NCI-H1436 (cell line): ENCODE results near the gene PEDS1.
A peak's percentile ranks its signal among the peaks of the same experiment; 100 is the strongest.
"Not testable (repeated sequence)": the region's sequence is repeated elsewhere in the genome, so short reads cannot be mapped to it uniquely, and the experiment has no call there.

ENCODE experiments used
- DNase-seq: peaks from one replicate; lab custom pipeline; 2025; lab: John Stamatoyannopoulos, UW

Gene PEDS1

DNA sequence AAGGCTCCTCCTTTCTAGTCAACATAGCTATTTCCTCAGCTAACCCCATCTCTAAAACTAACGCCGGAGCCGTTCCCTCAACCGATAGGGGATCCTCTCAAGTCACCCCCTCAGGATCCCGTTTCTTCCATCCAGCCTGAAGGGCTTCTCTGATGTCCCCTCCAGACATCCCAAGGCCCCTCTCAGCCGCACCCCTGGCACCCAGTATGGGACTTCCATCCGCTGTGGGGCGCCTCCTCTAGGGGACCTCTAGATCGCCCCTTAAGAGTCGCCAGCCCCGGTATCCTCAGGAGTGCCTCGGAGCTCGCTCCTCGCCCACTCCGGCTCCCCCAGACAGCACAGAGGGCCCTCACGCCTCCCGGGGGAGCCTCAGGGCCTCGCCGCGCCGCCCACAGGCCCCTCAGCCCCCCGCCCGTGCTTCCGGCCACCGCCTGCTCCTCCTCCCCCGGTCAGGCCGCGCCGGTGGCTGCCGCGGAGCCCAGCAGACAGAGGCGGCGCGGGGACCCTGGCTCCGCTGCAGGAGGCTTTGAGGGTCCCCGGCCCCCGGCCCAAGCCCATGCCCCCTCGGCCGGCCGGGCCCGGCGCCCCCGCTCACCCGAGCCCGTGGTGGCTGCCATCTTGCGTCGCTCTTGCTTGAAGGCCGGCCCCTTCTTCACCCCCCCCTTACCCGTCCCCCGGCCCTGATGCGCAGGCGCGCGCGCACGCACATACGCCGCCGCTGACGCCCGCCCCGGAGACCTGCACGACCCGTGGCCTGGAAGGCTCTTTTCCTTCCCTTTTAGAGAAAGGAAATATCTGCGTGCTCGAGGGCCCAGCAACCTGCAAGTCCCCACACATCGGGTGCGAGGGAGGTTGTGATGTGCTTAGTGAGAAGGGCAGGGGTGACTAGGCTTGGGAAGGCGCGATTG, 40.8 kb downstream of the PEDS1 start, which contains the start of gene UBE2V1:
Gene UBE2V1 (minus strand): TSS at position 639 of the 908 bp plus-strand sequence. CDS start 22 bp downstream, at position 617.
- peak; percentile 79 for DNase-seq

DNA sequence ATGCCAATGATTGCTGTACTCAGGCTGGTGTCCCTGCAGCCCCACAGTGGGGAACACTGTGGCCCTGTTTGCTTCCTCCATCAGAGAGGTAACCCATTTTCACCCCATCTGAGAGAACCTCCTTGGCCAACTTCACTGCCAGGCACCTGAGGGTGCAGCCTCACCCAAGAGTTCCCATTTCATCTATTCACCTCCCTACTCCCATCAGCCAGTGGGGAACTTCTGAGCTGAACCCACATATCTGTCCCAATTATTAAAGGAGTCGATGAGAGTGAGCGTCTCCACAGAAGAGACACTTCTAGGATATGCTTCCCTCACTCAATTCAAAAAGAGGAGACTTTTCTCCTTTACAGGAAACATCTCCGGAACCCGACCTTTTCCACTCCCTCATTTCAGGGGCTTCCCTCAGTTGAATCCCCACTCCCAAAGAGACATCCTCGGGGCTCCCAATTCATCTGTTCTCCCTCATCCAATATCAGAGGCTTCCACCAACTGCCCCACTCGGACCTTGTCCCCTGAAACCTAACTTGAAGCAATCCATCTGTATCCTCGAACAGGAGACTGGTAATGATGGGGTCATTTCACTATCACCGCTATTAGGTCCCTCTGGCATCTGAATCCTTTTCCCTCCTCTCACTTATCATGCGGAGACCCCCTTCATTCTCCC, 41.6 kb downstream of the PEDS1 start:
- DNase-seq: no peak

GRCh38 chr20:50111120-50111828, 42.2 kb downstream of the PEDS1 start:
- DNase-seq: no peak

DNA sequence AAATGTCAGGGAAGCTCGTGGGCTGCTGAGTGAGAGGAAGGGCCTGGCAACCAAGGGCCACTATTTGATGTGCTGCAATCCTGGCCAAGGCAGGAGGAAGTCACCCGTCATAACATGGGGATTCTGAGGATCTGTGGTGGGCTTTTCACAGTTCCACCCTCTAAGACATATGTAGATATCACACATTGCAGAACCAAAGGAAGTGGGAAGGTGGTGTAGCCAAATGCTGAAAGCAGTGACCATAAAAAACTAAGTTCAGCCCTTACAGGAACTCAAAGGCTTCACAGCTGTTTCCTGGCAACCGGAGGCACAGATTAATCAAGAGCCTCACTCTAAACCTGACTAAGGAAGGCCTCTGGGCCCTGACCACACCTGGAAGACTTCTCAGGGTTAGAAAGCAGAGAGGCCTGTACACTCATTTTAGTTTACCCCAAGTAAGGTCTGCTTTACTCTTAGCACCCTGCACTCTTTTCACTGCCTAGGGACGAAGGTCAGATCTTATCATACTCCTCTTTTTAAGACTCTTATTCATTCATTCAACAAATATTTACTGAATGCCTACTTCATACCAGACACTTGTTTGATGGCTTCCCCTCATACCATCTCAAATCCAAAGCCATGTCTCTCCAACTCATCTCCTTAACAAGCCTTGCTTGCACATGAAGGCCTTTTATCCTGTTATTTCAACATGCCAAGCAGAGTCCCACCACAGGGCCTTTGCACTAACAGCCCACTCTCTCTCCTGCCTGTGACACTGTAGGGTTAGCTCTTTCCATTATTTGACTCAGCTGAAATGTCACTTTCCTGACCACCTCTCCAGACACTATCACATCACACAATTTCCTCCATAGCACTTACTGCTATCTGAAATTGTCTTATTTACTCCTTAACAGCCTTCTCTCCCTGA, 43.1 kb downstream of the PEDS1 start:
- DNase-seq: no peak

DNA sequence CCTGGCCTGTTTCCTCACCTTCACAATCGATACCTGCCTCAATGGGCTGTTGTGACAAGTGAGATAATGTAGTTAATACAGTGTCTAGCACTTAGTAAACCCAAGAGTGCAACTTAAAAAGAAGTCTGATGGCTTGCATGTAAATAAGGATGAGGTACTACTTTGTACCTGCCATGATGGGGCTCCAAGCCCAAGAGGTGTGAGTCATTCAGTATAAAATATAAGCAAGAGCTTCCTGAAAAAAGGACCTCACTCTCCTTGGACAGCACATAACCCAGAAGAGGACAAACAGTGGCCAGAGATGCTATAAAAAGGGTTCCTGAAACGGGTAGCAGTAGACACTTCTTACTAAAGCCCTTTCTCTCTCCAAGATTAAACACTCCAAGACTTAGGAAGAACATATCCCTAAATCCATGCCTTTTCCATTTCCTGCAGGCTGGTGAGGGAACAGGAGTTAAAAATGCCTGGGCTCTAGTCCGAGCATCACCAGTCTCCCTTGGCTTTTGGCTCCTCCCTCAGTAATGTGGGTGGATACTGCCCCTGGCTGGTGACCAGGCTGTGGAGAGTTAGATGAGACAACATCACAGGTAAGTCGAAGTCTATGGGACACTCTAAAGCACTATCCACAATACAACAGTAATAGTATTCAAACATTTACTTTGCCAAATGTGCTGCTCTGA, 44.8 kb downstream of the PEDS1 start:
- DNase-seq: no peak

DNA sequence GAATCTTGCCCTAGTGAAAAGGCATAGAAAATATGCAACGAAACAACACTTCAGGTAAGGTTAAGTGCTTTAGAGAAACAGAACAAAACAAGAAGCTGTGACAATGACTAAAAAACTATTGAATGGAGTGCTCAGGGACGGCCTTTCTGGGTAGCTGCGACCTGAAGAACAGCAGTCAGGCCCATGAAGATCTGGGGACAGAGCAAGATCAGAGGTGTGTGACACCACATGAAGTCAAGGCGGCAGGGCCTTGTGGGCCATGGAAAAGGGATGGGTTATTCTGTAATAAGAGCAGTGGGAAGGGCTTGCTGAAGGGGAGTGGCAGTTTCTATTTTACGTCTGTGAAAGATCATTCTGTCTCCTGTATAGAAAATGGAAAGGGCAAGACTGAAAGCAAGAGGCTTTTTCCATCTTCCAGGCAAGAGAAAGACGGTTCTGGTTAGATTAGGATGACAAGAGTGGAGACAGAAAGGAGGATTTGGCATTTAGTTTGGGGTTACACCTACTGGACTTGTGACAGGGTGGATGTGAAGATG, 45.7 kb downstream of the PEDS1 start:
- no peak for DNase-seq

DNA sequence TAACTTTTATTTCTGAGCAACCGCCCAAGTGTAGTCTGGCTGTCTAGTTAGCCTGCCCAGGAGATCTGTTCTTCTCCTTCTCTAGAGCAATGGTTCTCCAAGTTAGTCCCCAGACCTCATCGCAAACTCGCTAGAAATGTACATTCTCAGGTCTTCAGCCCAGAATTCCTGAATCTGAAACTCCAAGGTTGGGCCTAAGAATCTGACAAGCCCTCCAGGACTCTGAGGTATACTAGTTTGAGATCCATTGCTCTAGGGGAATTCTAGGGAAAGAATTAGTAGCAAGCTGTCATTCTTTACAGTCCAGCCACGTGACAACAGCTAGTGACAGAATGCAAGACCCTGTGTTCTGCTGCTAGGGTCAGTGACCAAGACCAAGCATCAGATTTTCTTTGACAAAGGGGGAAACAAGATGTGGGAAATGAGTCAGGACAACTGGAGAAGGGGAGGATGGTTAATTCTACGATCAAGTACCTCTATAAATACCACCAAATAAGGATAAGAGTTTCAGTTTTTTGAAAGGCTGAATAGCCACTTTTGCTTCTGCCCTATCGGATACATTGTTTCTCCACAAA, 46.4 kb downstream of the PEDS1 start:
- DNase-seq: no peak

- not testable (repeated sequence) for DNase-seq
Measured at GRCh38 chr20:50106669-50107068, 46.9 kb downstream of the PEDS1 start.
